NCI-H748 (cell line): ENCODE results near the gene DYRK3.
"Not testable (repeated sequence)": the region's sequence is repeated elsewhere in the genome, so short reads cannot be mapped to it uniquely, and the experiment has no call there.

ENCODE experiments used
- DNase-seq: peaks from one replicate; lab custom pipeline; 2025; ENCODE audit not compliant: unreplicated experiment; lab: John Stamatoyannopoulos, UW

DYRK3 gene

GRCh38 chr1:206635080-206635977 lies at the start of gene DYRK3:
TSS of gene DYRK3 (plus strand) at chr1:206635536. CDS start at chr1:206635704, 168 bp downstream.
- DNase-seq, result peak; percentile 95

GRCh38 chr1:206586501-206587445 lies 48.6 kb upstream of the DYRK3 start:
- DNase-seq, result no peak

GRCh38 chr1:206587904-206588303 lies 47.4 kb upstream of the DYRK3 start:
- DNase-seq, result no peak

- DNase-seq, result no peak
These were observed 46.8 kb upstream of the DYRK3 start for GRCh38 chr1:206588492-206588891.

GRCh38 chr1:206589206-206589605 lies 46.1 kb upstream of the DYRK3 start:
- DNase-seq, result no peak

- no peak for DNase-seq
These were observed 45.1 kb upstream of the DYRK3 start for GRCh38 chr1:206590025-206590758.

GRCh38 chr1:206591226-206591625 lies 44.1 kb upstream of the DYRK3 start:
- DNase-seq, result no peak

- DNase-seq, result no peak
These were observed 43.6 kb upstream of the DYRK3 start for GRCh38 chr1:206591696-206592095.

GRCh38 chr1:206593351-206593925 lies 41.9 kb upstream of the DYRK3 start:
- no peak for DNase-seq

GRCh38 chr1:206595581-206596318 lies 39.6 kb upstream of the DYRK3 start:
- DNase-seq, result no peak

GRCh38 chr1:206596319-206596666 lies 39.0 kb upstream of the DYRK3 start:
- DNase-seq, result no peak

GRCh38 chr1:206600527-206600926 lies 34.8 kb upstream of the DYRK3 start:
- no peak for DNase-seq

GRCh38 chr1:206604861-206605260 lies 30.5 kb upstream of the DYRK3 start:
- DNase-seq, result no peak

GRCh38 chr1:206606867-206607266 lies 28.5 kb upstream of the DYRK3 start:
- DNase-seq, result peak; percentile 9

GRCh38 chr1:206608108-206608698 lies 27.1 kb upstream of the DYRK3 start:
- peak; percentile 26 for DNase-seq

GRCh38 chr1:206609229-206609991 lies 25.9 kb upstream of the DYRK3 start:
- DNase-seq, result no peak

GRCh38 chr1:206612129-206612876 lies 23.0 kb upstream of the DYRK3 start, which contains the start of gene EIF2D:
TSS of gene EIF2D (minus strand) at chr1:206612465. CDS start at chr1:206612342, 123 bp downstream.
- peak; percentile 90 for DNase-seq

- DNase-seq, result not testable (repeated sequence)
These were observed 8.9 kb upstream of the DYRK3 start for GRCh38 chr1:206626396-206626795.
